ENCODE measurements around the gene GPRIN3.

GRCh38 chr4:89216422-89216821 lies 91.2 kb downstream of the GPRIN3 start:
- no peak for TF ChIP-seq EZH2 (IDR thresholded peaks at IDR 0.05; ENCODE audit: low read depth, unreplicated experiment)
- no peak for TF ChIP-seq POLR2AphosphoS5 (IDR thresholded peaks at IDR 0.05; ENCODE audit: low read depth)
- TF ChIP-seq CTCF (conservative IDR thresholded peaks at IDR 0.05; ENCODE audit: low read depth in 2 of 2): no peak
- TF ChIP-seq CREB1 (CRISPR knock-in tag; IDR thresholded peaks at IDR 0.05; ENCODE audit: low read depth): no peak
- no peak for TF ChIP-seq REST (IDR thresholded peaks at IDR 0.05; ENCODE audit: unreplicated experiment)
- TF ChIP-seq EZH2phosphoT487 (IDR thresholded peaks at IDR 0.05; ENCODE audit: unreplicated experiment): no peak
- no peak for TF ChIP-seq JUNB (IDR thresholded peaks at IDR 0.05; ENCODE audit: unreplicated experiment)
- TF ChIP-seq ETS1 (IDR thresholded peaks at IDR 0.05): no peak
- no peak for TF ChIP-seq ZNF331 (CRISPR knock-in tag; IDR thresholded peaks at IDR 0.05; ENCODE audit: low read depth)

Data from GM23338 (cell line).